DMS153 (cell line): ENCODE data around the gene SLC39A12.

ENCODE experiments used
- DNase-seq: peaks from one replicate; lab custom pipeline; 2025; lab: John Stamatoyannopoulos, UW

SLC39A12 gene

DNA sequence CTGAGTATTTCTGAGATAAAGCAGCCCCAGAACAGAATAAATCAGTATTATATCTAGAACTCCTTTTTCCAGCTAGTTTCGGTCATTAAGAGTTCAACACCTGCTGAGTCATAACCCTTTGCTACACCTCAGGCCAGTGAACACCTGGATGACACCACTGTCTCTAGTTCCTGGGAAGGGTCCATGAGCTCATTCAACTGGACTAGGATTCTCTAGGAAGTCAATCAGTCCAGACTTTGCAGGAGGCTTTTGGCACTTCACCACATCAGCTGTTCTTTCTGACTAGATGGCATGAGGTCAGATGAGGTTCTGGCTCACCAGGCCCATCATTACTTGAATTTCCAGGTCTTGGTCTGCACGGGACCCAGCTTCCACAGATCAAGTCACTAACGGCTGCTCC lies 11.7 kb downstream of the SLC39A12 start:
- no peak for DNase-seq

DNA sequence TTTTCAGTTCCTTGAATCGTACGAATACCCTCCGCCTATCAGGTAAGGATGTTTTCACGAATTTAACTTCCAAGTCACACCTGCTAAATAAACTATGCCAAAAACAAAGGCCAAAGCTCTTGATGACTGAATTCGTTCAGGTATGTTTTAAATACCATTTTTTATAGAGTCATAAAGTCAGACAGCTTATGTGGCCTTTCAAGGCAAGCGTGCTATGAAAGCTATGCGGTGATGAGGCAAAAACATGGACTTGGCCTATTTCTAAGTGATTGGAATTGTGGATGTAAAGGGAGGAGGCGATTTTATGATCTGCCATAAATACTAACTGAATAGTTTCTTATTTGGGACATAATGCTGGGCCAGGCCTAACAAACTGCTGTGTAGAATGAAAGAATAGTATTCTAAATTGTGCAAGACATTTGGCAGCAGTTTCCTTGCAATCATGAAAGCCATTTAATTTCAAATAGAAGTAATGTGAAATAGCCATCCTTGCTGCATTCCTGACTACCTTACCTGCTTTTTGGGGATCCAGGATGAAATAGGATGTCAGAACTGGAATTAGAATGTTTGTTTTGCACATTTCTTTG lies 14.0 kb downstream of the SLC39A12 start:
- no peak for DNase-seq

DNA sequence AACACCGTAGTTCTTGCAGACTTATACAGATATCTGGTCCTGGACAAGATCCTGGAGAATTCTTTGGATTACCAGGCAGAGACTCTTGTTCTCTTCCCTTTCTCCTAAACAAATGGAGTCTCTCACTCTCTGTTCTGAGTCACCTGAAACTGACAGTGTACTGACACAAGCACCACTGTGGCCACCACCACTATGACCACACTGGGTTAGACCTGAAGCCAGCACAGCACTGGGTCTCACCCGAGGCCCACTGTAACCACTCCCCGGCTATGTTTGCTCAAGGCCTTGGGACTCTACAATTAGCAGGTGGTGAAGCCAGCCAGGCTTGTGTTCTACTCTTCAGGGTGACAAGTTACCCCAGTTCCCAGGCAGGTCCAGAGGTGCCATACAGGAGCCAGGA lies 22.8 kb downstream of the SLC39A12 start:
- no peak for DNase-seq

DNA sequence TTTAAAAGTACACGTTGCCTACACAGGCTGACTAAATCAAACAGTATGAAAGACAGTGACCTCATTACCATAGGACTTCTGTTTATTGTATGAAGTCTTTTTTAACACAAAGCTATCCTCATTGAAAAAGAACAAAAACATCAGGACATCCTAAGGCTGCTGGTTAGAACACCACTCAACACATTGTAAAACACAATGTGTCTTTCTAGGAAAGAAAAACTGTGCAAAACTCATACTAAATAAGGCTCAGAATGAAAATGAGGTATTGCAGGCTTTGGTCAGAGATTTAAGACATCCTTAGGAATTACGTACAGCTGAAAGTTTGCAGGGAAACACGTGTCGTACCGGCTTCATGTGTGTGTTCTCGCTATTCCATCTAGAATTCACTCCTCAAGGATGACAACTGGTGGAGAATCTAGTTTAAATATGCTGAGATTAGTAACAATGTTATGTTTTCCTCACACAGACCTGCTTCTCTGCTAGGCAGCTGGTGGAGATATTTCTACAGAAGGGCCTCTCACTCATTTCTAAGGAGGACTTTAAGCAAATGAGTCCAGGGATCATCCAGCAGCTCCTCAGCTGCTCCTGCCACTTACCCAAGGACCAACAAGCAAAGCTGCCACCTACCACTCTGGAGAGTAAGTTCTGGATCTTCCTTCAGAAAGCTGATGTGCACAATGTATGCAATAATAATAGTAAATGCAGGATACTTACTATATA lies 29.3 kb downstream of the SLC39A12 start:
- DNase-seq, result no peak

DNA sequence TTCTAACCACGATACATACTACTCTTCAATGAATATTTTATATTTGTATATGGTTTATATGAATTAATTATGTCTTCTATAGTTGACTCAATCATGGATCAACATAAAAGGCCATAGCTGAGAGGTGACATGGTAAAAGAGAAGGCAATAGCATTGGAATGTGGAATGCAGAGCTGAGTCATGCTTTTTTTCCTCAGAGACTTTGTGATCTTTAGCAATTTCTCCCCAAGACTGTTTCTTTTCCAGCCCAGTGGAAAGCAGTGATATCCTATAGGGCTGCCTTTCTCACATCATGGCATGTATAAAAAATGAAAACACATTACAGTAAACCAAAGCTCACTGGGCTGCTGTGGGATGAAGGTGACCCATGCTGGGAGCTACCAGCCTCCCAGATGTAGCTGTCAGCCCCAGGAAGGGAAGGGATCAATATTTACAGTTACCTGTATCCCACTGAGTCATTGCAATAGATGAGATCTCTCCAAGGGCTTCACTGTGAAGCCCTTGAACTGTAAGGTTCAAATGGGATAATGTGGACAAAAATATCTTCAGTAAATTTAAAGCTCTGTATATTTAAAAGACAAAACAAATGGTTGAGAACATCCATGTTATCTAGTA lies 30.2 kb downstream of the SLC39A12 start:
- no peak for DNase-seq

DNA sequence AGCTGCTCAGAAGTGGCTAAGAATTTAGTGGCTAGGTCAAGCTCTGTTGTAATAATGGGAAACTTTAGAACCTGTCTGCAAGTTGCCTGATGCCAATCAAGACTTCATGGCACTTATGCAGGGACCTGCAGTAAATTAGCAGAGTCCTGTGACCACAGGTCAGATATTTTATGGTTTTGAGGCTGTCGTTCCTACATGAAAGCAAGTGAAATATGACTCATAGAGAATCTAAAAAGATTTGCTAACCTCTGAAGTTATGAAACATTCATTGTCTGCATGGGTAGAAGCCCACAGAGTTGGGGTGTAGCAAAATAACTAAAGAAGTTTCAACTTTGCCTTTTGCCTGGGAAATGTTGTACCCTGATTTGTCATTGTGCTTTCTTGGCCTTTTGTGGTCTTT lies 32.3 kb downstream of the SLC39A12 start:
- DNase-seq, result no peak

DNA sequence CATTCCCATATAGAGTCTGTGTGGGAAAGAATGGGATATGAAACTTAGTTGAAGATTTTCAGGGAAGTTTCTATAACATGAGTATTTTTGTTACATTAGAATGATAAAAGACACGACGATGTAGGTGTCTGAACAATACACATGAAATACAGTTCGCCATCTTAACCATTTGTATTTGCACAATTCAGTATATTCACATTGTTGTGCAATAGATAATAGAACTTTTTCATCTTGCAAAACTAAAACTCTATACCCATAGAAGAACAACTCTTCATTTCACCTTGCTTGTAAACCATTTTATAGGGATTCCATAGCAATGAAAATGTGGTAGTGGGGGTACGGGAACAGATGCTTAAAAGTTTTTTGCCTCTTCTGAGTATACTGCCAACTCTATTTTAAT lies 32.8 kb downstream of the SLC39A12 start:
- no peak for DNase-seq

DNA sequence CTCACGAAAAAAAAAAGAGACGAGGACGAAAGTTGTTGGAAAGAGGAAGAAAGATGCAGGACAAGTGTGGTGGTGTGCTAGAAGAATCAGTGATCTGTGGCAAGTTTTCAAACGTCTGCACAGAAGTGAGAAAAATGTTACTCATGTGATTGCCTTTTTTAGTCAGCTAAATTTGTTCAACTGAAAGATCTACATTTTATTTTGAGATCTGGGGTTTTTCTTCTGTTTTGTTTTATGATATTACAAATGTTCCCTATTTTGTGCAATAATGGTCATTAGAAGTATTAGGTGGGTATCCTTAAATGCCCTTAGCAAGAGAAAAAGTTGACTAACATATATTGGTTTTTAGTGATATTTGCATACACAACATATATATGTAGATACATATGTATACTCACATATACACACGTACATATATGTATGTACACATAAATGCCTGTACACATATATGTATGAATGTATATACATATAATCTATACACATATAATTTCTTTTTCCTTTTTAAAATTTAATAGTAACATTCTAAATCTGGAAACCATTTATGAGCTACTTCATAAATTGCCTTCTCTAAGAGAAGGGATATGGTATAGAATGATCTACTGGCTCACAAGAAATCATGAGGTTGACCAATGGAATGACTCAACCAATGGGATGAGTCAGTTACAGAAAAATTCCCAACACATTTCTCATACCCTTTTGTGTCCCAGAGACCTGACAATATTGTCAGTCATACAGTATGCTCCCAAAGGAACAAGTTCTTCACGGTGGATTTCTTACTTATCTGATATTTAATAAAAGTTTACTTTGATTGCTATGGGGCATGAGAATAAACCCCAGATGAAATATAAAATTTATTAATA lies 38.4 kb downstream of the SLC39A12 start:
- DNase-seq, result no peak

DNA sequence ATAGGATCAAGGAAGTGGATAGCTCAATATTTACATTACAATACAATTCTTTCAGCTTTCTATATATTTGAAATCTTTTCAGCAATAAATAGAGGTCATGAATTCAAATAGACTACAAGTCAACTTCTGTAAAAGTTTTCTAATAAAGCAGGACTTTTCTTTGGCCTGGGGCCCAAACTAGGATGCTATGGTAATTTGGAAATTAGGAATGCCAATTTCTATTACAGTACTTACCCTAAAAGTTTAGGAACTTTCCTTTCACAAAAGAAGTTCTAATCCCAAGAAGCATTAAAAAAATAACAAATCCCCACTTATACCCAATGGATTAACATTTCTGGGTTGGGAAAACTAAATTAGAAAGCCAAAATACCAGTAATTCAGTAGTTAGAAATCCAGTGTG lies 40.5 kb downstream of the SLC39A12 start:
- no peak for DNase-seq

DNA sequence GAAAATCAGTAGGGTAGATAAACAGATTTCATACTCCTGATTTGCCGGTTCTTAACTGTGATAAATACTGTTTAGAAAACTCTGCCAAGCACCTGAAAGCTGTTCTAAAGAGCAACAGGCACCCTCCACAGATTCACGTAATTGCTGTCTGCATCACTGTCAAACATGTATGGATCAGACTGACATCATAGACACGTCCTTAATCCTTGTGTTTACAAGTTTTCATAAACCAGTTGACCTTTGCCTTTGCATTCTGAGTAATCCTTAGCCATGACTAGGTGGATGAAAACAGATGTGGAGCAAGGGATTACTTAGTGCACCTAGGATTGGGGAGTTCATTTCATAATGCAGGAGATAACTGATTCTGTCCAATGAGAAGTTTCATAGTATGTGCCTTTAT lies 41.6 kb downstream of the SLC39A12 start:
- no peak for DNase-seq

DNA sequence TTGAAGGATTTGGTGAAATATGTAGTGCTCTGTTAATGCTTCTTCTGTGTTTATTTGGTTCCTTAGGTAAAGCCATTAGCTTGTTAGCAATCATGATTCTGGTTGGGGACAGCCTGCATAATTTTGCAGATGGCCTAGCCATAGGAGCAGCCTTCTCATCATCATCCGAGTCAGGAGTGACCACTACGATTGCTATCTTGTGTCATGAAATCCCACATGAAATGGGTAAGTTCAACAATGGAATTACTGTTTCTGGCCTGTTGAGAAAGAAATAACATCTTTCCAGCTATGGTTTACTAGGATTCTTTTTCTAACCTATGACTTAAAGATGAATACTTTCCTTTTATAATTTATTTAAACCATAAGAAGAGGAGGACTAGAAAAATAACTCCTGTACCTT lies 48.9 kb downstream of the SLC39A12 start:
- no peak for DNase-seq

DNA sequence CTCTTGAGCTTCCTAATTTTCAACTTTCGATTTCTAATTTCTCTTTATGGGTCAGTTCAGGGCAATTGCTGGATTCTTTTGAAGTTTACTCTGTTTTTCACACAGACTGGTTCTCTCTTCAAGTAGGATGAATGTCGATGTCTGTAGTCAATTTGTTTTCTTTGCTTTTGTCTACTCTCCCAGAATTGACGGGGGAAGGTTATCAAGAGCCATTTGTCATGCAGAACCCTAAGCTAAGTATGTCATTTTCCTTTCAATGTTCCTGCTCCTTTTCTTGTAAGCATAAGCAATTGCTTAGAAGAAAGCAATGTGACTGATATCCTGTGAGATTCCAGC lies 53.7 kb downstream of the SLC39A12 start:
- DNase-seq, result no peak

DNA sequence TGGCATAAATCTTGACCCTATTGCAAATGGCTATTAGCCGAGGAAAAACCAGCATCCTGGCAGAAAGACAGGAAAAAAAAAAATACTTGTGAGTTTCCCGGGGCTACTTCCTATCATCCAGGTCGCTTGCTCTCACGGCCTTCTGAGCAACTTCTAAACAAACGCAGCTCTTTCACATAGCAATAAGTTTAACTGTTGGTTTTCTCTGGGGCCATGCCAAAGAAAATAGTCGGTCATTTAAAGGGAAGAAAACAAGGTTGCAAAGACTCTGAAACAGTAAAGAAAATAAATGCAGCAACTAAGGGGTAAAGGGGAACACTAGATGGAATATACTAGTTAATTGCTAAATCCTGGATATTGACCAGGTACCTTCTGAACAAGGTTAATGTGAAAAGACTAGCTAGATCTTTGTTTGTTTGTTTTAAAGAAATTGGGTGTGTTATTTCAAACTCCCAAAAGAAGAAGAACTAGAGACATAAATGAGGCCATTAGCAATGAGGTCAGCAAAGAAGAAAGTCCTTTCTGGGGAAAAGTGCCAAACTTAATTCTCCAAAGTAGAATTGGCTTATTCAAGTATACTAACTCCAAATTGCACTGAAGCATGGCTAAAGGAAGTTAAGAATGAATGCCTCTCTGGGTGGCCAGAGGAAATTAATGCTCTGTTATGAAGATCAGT lies 54.2 kb downstream of the SLC39A12 start:
- DNase-seq, result no peak

DNA sequence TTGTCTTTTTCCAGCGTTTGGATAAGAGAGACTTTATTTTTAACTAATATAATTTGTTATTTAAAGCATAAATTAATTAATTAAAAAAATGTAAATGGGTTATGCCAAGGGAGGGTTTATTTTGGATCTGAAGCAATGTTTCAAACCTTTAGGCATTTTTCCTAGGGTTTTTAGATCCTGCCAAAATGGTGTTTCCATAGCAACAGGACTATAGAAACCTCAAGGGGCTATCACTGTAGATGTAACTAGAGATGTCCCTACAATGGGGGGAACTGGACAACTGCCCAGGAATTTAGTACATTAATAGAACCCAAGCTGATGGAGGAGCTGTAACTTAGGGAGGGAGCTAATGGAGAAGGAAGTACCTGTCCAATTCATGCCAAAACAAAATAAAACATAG lies 57.3 kb downstream of the SLC39A12 start:
- no peak for DNase-seq

DNA sequence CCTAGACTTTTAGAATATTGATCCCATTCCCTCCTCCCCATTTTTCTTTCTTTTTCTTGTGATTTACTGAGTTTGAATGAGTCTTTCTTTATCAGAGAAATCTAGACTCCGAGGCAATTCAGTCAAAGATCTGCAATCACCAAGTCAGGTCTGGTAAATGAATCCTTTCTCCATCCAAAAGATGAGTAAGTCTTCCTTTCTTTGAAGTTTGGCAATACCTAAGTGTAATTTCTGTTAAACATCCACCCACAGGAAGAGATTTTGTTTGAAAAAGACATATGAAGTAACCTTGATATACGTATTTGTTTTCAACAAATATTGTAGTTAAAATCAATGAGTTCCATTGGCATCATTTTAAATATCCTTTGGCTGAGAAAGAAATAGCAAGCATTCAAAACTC lies 58.3 kb downstream of the SLC39A12 start:
- DNase-seq, result no peak

DNA sequence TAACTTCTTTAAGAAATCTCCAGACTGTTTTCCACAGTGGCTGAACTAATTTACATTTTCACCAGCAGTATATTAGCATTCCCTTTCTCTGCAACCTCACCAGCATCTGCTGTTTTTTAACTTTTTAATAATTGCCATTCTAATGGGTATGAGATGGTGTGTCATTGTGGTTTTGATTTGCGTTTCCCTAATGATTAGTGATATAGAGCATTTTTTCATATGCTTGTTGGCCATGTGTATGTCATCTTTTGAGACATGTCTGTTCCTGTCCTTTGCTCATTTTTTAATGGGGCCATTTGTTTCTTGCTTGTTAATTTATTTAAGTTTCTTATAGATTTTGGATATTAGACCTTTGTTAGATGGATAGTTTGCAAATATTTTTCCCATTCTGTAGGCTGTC lies 68.8 kb downstream of the SLC39A12 start:
- no peak for DNase-seq

DNA sequence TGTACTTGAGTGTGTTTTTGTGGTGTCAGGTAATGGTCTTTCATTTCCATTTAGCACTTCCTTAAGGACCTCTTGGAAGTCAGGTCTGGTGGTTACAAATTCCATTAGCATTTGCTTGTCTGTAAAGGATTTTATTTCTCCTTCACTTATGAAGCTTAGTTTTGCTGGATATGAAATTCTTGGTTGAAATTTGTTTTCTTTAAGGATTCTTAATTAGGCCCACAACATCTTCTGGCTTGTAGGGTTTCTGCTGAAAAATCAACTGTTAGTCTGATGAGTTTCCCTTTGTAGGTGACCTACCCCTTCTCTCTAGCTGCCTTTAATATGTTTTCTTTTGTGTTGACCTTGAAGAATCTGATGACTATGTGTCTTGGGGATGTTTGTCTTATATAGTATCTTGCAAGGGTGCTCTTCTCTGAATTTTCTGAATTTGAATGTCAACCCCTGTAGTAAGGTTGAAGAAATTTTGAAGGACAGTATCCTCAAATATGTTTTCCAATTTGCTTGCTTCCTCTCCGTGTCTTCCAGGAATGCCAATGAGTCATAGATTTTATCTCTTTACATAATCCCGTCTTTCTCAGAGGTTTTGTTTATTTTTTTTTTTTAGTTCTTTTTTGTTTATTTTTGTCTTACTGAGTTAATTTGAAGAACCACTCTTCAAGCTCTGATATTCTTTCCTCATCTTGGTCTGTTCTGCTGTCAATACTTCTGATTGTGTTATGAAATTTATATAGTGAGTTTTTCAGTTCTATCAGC lies 70.2 kb downstream of the SLC39A12 start:
- DNase-seq, result no peak

DNA sequence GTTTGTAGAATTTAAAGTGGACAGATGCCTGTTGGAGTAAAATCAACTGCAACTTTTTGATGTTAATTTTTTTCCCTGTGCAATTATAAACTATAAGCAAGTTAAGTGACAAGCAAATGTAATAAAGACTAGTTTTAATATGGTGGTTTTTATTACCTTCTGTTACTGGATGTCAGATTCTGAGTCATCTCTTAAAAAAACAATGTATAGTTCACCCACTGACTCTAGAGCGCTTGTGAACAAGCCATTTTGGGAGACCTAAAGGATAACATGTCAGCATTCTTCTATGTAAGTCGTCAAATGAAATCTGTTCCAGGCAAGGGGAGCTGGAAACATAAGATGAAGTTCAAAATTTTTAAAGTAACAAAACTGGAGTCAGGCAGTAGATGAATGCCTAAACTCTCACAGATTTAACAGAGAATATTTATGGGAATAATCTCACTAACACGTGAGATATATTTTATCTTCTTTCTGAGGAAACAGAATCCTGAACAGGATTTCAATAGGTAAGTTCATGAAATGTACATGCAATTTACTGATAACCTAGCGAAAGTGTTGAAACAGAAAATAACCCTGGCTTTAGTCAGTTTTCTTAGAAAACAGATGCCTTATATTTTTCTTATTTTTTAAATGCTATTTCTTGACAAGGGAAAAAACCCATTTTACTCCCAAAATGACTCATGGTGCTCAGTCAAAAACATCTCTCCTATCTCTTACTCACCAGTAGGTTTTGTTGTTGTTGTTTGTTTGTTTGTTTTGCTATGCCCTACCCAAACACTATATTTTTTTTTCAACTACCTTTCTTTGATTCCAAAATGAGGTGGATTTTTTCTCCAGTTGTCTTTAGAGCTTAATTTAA lies 91.7 kb downstream of the SLC39A12 start:
- DNase-seq, result no peak

DNA sequence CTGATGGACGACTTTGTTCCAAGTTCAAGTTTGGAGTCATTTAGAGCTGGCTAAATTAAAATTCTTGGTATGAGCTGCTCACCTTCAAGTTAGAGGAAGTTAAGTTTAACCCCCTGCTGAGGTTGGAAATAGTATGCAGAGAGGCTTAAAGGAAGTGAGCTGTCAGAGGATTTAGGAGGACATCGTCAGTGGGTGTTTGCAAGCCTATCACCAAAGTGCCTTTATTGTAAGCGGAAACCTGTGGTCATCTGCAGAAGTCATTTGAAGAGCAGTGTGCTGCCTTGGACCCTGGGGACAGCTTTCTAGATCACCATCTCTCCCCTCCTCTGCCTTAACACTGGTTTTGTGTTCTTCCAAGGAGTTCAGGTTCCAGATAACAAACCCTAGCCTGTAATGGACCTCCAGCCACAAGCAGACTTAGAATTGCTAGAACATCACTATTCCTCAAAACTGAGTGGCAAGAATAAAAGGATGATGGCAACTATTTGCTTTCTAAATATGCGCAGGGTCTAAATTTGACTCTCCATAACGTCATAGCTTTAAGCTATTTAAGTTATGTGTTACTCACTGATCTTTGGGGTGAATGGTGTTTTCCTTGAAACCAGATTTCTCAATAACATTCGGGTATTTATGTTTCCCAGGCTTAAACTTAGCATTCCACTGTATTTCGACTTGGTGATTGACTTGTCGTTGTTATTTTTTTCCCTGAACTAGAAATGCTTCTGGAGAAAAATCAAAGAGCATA lies 93.4 kb downstream of the SLC39A12 start:
- DNase-seq, result no peak

DNA sequence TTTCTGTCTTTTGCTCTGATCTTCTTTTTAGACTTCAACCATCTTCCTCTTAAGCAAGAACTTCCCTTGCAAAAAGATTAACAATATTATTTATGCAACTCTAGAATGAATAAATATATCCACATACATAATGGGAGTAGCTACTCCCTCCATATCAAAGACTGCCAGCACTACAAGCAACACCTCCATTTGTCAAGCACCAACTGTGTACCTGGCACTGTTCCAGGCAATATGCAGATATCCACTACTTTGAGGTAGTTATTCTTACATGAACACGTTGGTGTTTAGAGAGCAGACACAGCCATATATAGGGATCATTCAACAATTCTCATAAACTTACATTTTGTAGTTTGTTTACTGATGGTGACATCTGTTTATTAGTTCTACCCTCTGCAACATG lies 104.9 kb downstream of the SLC39A12 start:
- DNase-seq, result no peak
